ENCODE results near the gene PRCC. TPM values are rescaled to one million over a fixed set of nuclear protein-coding genes. Genes with fewer than 3 reads are reported as not detected.
A peak's percentile ranks its signal among the peaks of the same experiment; 100 is the strongest.

The PRCC gene
- total and polyA plus RNA-seq, 2 of the 8 experiments (the other 6 are each of a cell fraction or from before 2014, with no cell fraction given): 95.2 to 115 TPM

- peak in 1 of 2 experiments; percentile 84; a peak in 1 of 3 replicates for TF ChIP-seq EP300 (IDR thresholded peaks at IDR 0.05; ENCODE audit: borderline replicate concordance in 1 of 2, low read depth in 2 of 2, low read length in 2 of 2)
- TF ChIP-seq USF2 (IDR thresholded peaks at IDR 0.05; ENCODE audit: low read length): no peak
- TF ChIP-seq ZNF274 (IDR thresholded peaks at IDR 0.05; ENCODE audit: borderline replicate concordance, extremely low read depth, low read length): no peak
- no peak for TF ChIP-seq CTBP2 (IDR thresholded peaks at IDR 0.05; ENCODE audit: borderline replicate concordance, insufficient read depth, insufficient read length, low read length)
- TF ChIP-seq SUZ12 (IDR thresholded peaks at IDR 0.05; ENCODE audit: low read length): no peak
- no peak for TF ChIP-seq SIRT6 (IDR thresholded peaks at IDR 0.05; ENCODE audit: low read length)
- TF ChIP-seq EGR1 (IDR thresholded peaks at IDR 0.05; ENCODE audit: borderline replicate concordance, low read depth, low read length): peak; percentile 81
- TF ChIP-seq GABPA (IDR thresholded peaks at IDR 0.05; ENCODE audit: borderline replicate concordance, insufficient read depth, low read length): no peak
- TF ChIP-seq CEBPB (IDR thresholded peaks at IDR 0.05; ENCODE audit: low read depth, low read length): no peak
- peak; percentile 65 to 79; a peak in 2 of 3 replicates for TF ChIP-seq POLR2A (IDR thresholded peaks at IDR 0.05; ENCODE audit: control extremely low read depth in 1 of 2, low read depth in 2 of 2, low read length in 2 of 2)
- peak; percentile 66 for TF ChIP-seq TAF1 (IDR thresholded peaks at IDR 0.05; ENCODE audit: low read depth, low read length)
- peak; percentile 50 for TF ChIP-seq BACH1 (IDR thresholded peaks at IDR 0.05; ENCODE audit: low read length)
These were observed 15.4 kb upstream of the PRCC start (continued) for GRCh38 chr1:156751757-156752481.
